NCI-H1417 (cell line): Measurements from ENCODE around the gene TMEM273.
A peak's percentile ranks its signal among the peaks of the same experiment; 100 is the strongest.

ENCODE experiments used
- DNase-seq, 3 experiments: peaks; one replicate each; lab custom pipeline; 2025; lab: John Stamatoyannopoulos, UW

The TMEM273 gene

GRCh38 chr10:49164559-49165188, 23.5 kb downstream of the TMEM273 start:
- DNase-seq = peak in 1 of 3 experiments; percentile 21

- DNase-seq = no peak
These were observed 24.4 kb downstream of the TMEM273 start for GRCh38 chr10:49163741-49164140.

GRCh38 chr10:49162761-49163310, 25.4 kb downstream of the TMEM273 start:
- DNase-seq = no peak

GRCh38 chr10:49162063-49162462, 26.1 kb downstream of the TMEM273 start:
- no peak for DNase-seq

- peak in 1 of 3 experiments; percentile 30 for DNase-seq
These were observed 26.7 kb downstream of the TMEM273 start for GRCh38 chr10:49161411-49161997.

- no peak for DNase-seq
These were observed 27.4 kb downstream of the TMEM273 start for GRCh38 chr10:49160814-49161213.

- no peak for DNase-seq
These were observed 28.1 kb downstream of the TMEM273 start for GRCh38 chr10:49160110-49160509.

- no peak for DNase-seq
These were observed 29.3 kb downstream of the TMEM273 start for GRCh38 chr10:49158915-49159314.

- DNase-seq = no peak
These were observed 29.8 kb downstream of the TMEM273 start for GRCh38 chr10:49158404-49158803.

GRCh38 chr10:49157229-49157628, 31.0 kb downstream of the TMEM273 start:
- no peak for DNase-seq

- DNase-seq = no peak
These were observed 33.5 kb downstream of the TMEM273 start for GRCh38 chr10:49154641-49155040.

GRCh38 chr10:49153971-49154370, 34.2 kb downstream of the TMEM273 start:
- DNase-seq = no peak

GRCh38 chr10:49153115-49153514, 35.1 kb downstream of the TMEM273 start:
- DNase-seq = no peak

GRCh38 chr10:49152663-49153062, 35.5 kb downstream of the TMEM273 start:
- no peak for DNase-seq

- no peak for DNase-seq
These were observed 36.2 kb downstream of the TMEM273 start for GRCh38 chr10:49152037-49152436.

GRCh38 chr10:49151481-49151880, 36.7 kb downstream of the TMEM273 start:
- no peak for DNase-seq

GRCh38 chr10:49151025-49151445, 37.2 kb downstream of the TMEM273 start:
- no peak for DNase-seq

- DNase-seq = peak in 1 of 3 experiments; percentile 63
These were observed 37.8 kb downstream of the TMEM273 start for GRCh38 chr10:49150426-49150825.

- DNase-seq = peak in 1 of 3 experiments; percentile 11
These were observed 38.3 kb downstream of the TMEM273 start for GRCh38 chr10:49149881-49150280.

- no peak for DNase-seq
These were observed 44.0 kb downstream of the TMEM273 start for GRCh38 chr10:49144058-49144720.

- no peak for DNase-seq
These were observed 44.9 kb downstream of the TMEM273 start for GRCh38 chr10:49143249-49143648.

GRCh38 chr10:49141541-49142332, 46.5 kb downstream of the TMEM273 start:
- DNase-seq = no peak
